Measurements from ENCODE around the gene RFFL. TPM values are rescaled to one million over a fixed set of nuclear protein-coding genes. Genes with fewer than 3 reads are reported as not detected.

Gene RFFL
- total RNA-seq, 2 experiments from 2014 or later = 11.3 to 12.0 TPM

GRCh38 chr17:35086931-35087573 is 23.5 kb upstream of the RFFL start:
- ATAC-seq (no peak), DNase-seq (peak; percentile 21)
- H3K27ac Mint-ChIP-seq = peak overlapping the region; percentile 94
- no peaks in the 10 kb centered on the region for H3K27me3 Mint-ChIP-seq
- peaks cover 2% of the 10 kb centered on the region for H3K36me3 Mint-ChIP-seq (ENCODE audit: low read depth)
- POLR2A ChIA-PET = interaction anchor here (0.6 to 3.0 kb wide), 9 partner anchors 13 to 66 kb away, joined by 3 to 12 read pairs (median 4); partner anchors contain the start of gene RFFL
- H3K4me1 Mint-ChIP-seq (ENCODE audit: low read depth) = peaks cover 59% of the 10 kb centered on the region
- H3K4me3 Mint-ChIP-seq = peak overlapping the region; percentile 90
- no peaks in the 10 kb centered on the region for H3K9me3 Mint-ChIP-seq
- CTCF ChIA-PET = interaction anchor here (1.1 to 3.9 kb wide), 4 partner anchors 14 to 52 kb away, joined by 3 to 16 read pairs (median 4); partner anchors contain the start of gene RAD51D
- TF ChIP-seq, protein P1, sequence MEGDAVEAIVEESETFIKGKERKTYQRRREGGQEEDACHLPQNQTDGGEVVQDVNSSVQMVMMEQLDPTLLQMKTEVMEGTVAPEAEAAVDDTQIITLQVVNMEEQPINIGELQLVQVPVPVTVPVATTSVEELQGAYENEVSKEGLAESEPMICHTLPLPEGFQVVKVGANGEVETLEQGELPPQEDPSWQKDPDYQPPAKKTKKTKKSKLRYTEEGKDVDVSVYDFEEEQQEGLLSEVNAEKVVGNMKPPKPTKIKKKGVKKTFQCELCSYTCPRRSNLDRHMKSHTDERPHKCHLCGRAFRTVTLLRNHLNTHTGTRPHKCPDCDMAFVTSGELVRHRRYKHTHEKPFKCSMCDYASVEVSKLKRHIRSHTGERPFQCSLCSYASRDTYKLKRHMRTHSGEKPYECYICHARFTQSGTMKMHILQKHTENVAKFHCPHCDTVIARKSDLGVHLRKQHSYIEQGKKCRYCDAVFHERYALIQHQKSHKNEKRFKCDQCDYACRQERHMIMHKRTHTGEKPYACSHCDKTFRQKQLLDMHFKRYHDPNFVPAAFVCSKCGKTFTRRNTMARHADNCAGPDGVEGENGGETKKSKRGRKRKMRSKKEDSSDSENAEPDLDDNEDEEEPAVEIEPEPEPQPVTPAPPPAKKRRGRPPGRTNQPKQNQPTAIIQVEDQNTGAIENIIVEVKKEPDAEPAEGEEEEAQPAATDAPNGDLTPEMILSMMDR (IDR thresholded peaks at IDR 0.05) = no peak
- intact Hi-C loops (cut with micrococcal nuclease) = loop anchor here (5.0 kb wide), 2 partner anchors 35 to 105 kb away; partner anchors contain the start of gene LIG3

- ATAC-seq = no peak
- Mint-ChIP-seq H3K27me3 (no peaks in the 10 kb centered on the region), H3K4me3 (no peak overlapping the region), H3K36me3 (ENCODE audit: low read depth) (peaks cover 2% of the 10 kb centered on the region), H3K4me1 (ENCODE audit: low read depth) (peaks cover 66% of the 10 kb centered on the region), H3K27ac (no peak overlapping the region), H3K9me3 (no peaks in the 10 kb centered on the region)
- ChIA-PET CTCF (interaction anchor here (1.0 to 3.9 kb wide), 7 partner anchors 11 to 544 kb away, joined by 3 to 16 read pairs (median 3); partner anchors contain the start of gene RAD51D), POLR2A (interaction anchor here (1.5 to 3.0 kb wide), 2 partner anchors 12 to 41 kb away, joined by 3 to 9 read pairs; no protein-coding TSS in a partner anchor)
- TF ChIP-seq, protein P1 (IDR thresholded peaks at IDR 0.05) = no peak
- intact Hi-C loops (cut with micrococcal nuclease) = loop anchor here (5.0 kb wide), 2 partner anchors 34 to 104 kb away; partner anchors contain the start of gene LIG3
- no peak for DNase-seq
Observed at GRCh38 chr17:35086164-35086563, 22.7 kb upstream of the RFFL start.

GRCh38 chr17:35084987-35085386 is 21.5 kb upstream of the RFFL start:
- ChIA-PET CTCF (interaction anchor here (1.0 to 3.9 kb wide), 5 partner anchors 25 to 543 kb away, joined by 3 to 16 read pairs (median 3); partner anchors contain the start of gene RAD51D), POLR2A (interaction anchor here (1.4 to 1.5 kb wide), 3 partner anchors 11 to 62 kb away, joined by 3 to 5 read pairs (median 5); partner anchors contain the start of gene RFFL)
- Mint-ChIP-seq H3K36me3 (ENCODE audit: low read depth) (peaks cover 2% of the 10 kb centered on the region), H3K27ac (peak overlapping the region; percentile 34), H3K4me3 (no peak overlapping the region), H3K9me3 (no peaks in the 10 kb centered on the region), H3K4me1 (ENCODE audit: low read depth) (peaks cover 71% of the 10 kb centered on the region), H3K27me3 (no peaks in the 10 kb centered on the region)
- DNase-seq = no peak
- TF ChIP-seq, protein P1 (IDR thresholded peaks at IDR 0.05) = no peak
- intact Hi-C loops (cut with micrococcal nuclease) = loop anchor here (5.0 kb wide), 2 partner anchors 33 to 103 kb away; partner anchors contain the start of gene LIG3
- ATAC-seq = no peak

- DNase-seq = no peak
- ChIA-PET POLR2A (interaction anchor here (0.6 to 3.7 kb wide), 4 partner anchors 13 to 122 kb away, joined by 3 to 12 read pairs (median 4); partner anchors contain the start of genes CCT6B and RAD51D), CTCF (interaction anchor here (0.6 to 2.3 kb wide), 8 partner anchors 9 to 83 kb away, joined by 3 to 17 read pairs (median 4); partner anchors contain the start of genes RAD51D and RFFL)
- Mint-ChIP-seq H3K27ac (peak overlapping the region; percentile 36), H3K4me3 (no peak overlapping the region), H3K36me3 (ENCODE audit: low read depth) (peaks cover 2% of the 10 kb centered on the region), H3K4me1 (ENCODE audit: low read depth) (peaks cover 75% of the 10 kb centered on the region), H3K27me3 (no peaks in the 10 kb centered on the region), H3K9me3 (no peaks in the 10 kb centered on the region)
- TF ChIP-seq, protein P1 (IDR thresholded peaks at IDR 0.05) = no peak
- no peak for ATAC-seq
- intact Hi-C loops (cut with micrococcal nuclease) = no loop called here
Observed at GRCh38 chr17:35083071-35083470, 19.6 kb upstream of the RFFL start.

All from activated CD8-positive, alpha-beta T cell treated with anti-CD3 and anti-CD28 coated beads for 36 hours (primary cell).